ENCODE measurements around the gene COMT.

- no peak for TF ChIP-seq CTCF (conservative IDR thresholded peaks at IDR 0.05; ENCODE audit: low read length)
- TF ChIP-seq EZH2phosphoT487 (IDR thresholded peaks at IDR 0.05; ENCODE audit: borderline replicate concordance): no peak
Observed at GRCh38 chr22:19895160-19895849, 46.3 kb upstream of the COMT start.

All from Loucy (cell line).